Hepatocyte (in vitro differentiated cells): Measurements from ENCODE around the gene MST1R.

ENCODE experiments used
- CTCF ChIP-seq: fragments of 200-600 bp; sonication (generic); IDR thresholded peaks from 2 replicates; pipeline ENCODE4 v1.5.1; 2016; ENCODE audit warnings: antibody characterized with exemption, mild to moderate bottlenecking; ENCODE audit not compliant: poor library complexity
- EZH2 ChIP-seq: fragments of 200-600 bp; sonication (generic); IDR thresholded peaks from 2 replicates; pipeline ENCODE4 v1.6.1; 2016; ENCODE audit warnings: antibody characterized with exemption, mild to moderate bottlenecking, borderline replicate concordance
- EZH2phosphoT487 ChIP-seq: fragments of 200-600 bp; sonication (generic); IDR thresholded peaks from one replicate; pipeline ENCODE4 v1.6.1; 2018; ENCODE audit warnings: antibody characterized with exemption, mild to moderate bottlenecking, low read depth, moderate library complexity; ENCODE audit not compliant: unreplicated experiment, severe bottlenecking

- TF ChIP-seq CTCF (no peak), EZH2 (no peak), EZH2phosphoT487 (no peak)
Observed at GRCh38 chr3:49937090-49937489, 33.4 kb upstream of the MST1R start.
